GM11168 (cell line): ENCODE data around the gene ATP2B2.

Experiments
- in situ Hi-C: fragments of 300-500 bp; cut with MboI; formaldehyde crosslinking; loops from one replicate; pipeline ENCODE4 v1.12.0; 2022; ENCODE audit warnings: low sequenced_read_pairs; ENCODE audit not compliant: unreplicated experiment

ATP2B2 gene

GRCh38 chr3:10356461-10356981, 148.9 kb downstream of the ATP2B2 start:
- in situ Hi-C loops, result no loop called here

DNA sequence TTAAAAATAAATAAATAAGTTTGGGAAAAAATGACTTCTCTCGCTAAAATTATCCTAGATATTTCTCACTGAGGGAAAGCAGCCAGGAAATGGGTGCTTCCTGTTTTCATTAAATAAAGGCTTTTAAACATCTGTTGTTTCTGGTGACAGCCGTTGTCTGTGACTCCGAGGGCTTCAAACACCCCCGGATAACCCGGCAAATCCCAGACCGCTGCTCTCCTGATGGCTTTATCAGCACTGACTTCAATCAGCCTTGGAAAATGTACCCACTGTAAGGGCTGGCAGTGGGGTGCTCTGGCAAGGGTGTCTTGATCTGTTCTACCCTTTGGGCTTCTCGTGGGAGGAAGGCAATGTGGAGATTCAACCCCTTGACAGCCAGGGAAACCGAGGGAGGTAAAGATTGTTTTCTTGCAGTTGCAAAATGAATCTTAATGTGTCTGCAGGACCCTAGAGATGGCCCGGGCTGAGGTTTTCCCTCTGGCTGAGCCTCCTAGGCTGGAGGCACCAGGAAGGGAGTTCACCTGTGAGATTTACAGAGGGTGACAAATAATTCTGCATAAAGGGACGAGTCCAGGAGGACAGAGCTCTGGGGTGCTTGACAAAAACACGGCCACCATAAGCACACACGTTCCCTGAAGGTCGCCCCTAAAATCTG, 150.9 kb downstream of the ATP2B2 start:
- in situ Hi-C loops, result no loop called here

DNA sequence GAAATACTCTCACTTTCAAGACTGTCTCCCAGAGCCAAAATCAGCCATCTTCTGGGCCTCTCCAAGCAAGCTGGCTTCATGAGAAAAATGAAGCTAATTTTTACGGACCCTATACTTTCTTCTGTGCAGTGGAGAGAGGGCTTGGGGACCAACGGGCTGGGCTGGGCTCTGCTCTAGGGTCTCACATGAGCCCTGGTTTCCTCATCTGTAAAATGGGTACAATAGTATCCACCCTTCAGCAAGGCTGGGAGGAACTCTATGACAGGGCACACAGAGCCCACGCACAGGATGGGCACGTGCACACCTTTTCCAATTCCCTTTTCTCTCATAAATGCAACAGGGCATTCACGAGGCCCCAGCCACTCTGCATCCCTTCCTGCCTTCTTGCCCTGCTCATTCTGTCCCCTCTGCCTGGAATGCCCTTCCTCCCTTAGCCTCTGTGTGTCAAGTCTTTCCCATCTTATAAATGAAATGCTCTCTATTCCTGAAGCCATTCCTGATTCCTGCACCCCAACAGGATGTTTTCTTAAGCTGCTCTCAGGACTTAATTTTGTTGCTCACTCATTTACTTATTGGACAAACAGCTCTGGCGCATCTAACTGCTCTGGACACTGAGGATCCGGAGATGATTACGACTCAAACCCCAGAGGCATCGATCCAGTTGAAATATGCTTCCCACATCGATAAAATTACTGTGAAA, 151.6 kb downstream of the ATP2B2 start:
- in situ Hi-C loops, result no loop called here

GRCh38 chr3:10353160-10353559, 152.2 kb downstream of the ATP2B2 start:
- in situ Hi-C loops, result no loop called here

DNA sequence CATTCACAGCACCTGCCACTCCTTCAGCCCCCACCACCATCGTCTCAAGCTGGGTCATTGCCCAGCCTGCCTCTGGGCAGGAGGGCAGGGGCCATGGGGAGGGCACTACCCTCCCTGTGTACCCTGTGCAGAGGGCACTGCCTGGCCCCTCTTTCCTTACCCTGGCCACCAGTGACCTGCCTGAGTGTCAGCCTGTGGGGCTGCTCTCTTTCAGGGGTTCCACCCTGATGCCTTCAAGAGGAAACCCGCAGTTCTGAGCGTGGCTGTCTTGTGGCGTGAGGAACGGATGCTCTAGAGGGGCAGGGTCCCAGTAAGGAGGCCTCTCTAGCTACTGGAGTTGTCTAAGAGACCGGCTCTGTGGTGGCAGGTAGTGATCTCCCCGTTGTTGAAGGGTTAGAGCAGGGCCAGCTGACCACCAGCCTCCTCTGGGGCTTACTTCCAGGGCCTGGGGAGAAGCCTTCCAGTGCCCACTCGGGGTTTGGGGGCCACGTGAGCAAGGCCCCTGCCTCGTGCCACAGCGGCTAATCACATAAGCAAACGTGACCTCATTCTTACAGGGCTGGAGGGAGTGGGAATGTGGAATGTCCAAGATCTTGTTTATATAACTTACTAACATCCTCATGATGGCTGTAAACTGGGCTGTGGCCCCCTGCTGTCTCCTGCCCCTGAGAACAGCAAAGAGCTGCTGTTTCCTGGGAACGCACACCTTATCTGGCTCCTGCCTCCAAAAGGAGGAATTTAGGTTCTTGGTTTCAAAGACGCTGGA, 153.1 kb downstream of the ATP2B2 start:
- in situ Hi-C loops, result no loop called here

DNA sequence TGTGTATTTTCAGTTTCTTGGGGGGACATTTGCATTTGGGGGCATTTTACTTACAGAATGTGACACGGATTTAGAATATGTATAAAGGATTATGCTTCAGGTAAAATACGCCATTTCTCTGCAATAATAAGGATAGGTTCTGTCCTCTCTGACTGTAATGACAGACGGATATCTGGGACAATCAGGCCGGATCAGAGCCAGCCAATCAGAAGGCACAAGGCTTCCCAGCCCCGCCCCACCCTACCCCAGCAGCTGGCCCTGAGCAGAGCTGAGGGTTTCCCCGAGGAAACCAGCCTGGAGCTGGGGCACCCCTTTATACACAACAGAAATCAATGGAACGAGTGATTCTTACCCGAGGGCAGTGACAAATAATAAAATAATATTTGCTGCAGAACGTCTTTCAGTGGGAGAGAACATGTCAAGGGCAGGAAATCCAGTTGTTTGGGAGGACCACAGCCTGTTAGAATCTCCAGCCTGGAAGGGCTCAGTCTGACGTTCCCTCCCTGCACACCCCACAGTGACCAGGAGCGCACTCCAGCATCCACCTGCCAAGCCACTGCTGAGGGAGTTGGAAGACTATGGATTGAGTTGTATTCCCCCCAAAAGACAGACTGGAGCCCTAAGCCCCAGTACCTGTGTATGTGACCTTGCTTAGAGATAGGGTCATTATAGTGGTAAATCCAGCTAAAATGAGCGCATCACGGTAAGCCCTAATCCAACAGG, 154.2 kb downstream of the ATP2B2 start:
- in situ Hi-C loops, result no loop called here

DNA sequence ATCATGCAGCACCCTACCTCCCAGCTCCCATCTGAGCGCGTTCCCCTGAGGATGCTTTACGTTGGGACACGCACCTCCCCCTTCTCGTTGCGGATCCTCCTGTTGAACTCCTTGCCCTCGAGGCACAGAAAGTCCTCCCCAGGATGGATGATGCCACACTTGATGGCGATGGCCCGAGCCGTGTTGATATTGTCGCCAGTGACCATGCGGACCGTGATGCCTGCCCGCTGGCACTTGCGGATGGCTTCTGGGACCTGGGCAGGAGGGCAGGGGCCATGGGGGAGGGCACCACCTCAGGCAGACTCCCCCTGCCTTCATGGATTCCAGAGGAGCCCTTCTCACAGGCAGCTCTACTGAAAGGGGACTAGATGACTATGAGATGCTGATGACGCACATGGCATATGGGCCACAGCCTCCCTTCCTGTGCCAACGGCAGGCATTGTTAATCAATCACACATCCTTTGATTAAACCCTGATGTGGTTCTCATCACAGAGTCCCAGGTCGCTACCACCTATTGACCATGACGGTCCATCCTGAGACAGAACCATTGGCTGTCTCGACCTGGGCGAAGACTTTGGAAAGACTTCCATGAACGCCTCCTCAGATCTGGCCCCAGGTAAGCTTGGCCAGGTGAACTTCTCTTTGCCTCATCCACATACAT, 154.9 kb downstream of the ATP2B2 start:
- in situ Hi-C loops, result no loop called here

GRCh38 chr3:10349801-10350200, 155.6 kb downstream of the ATP2B2 start:
- in situ Hi-C loops, result loop anchor here (10.0 kb wide), 1 partner anchor 395 kb away; no protein-coding TSS in a partner anchor

DNA sequence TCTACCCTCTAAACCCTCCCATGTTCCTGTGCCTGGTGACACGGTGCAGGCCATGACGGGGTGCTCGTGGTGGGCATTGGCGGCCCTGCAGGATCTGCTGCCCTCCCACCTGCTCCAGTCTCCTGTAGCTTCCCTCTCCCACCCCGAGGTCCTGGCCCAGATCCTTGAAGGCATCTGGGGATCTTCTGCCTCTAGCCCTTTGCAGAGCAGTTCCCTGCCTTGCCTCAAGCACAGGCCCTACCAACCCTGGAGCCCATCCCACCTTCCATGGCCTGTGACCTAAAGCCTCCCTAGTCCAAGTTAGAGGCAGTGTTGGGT, 157.0 kb downstream of the ATP2B2 start:
- in situ Hi-C loops, result loop anchor here (10.0 kb wide), 1 partner anchor 396 kb away; no protein-coding TSS in a partner anchor

- in situ Hi-C loops, result loop anchor here (10.0 kb wide), 1 partner anchor 397 kb away; no protein-coding TSS in a partner anchor
These were observed 157.6 kb downstream of the ATP2B2 start for GRCh38 chr3:10347648-10348403.

GRCh38 chr3:10345911-10346310, 159.5 kb downstream of the ATP2B2 start:
- in situ Hi-C loops, result loop anchor here (10.0 kb wide), 1 partner anchor 399 kb away; no protein-coding TSS in a partner anchor

GRCh38 chr3:10344944-10345575, 160.3 kb downstream of the ATP2B2 start:
- in situ Hi-C loops, result loop anchor here (10.0 kb wide), 1 partner anchor 400 kb away; no protein-coding TSS in a partner anchor

DNA sequence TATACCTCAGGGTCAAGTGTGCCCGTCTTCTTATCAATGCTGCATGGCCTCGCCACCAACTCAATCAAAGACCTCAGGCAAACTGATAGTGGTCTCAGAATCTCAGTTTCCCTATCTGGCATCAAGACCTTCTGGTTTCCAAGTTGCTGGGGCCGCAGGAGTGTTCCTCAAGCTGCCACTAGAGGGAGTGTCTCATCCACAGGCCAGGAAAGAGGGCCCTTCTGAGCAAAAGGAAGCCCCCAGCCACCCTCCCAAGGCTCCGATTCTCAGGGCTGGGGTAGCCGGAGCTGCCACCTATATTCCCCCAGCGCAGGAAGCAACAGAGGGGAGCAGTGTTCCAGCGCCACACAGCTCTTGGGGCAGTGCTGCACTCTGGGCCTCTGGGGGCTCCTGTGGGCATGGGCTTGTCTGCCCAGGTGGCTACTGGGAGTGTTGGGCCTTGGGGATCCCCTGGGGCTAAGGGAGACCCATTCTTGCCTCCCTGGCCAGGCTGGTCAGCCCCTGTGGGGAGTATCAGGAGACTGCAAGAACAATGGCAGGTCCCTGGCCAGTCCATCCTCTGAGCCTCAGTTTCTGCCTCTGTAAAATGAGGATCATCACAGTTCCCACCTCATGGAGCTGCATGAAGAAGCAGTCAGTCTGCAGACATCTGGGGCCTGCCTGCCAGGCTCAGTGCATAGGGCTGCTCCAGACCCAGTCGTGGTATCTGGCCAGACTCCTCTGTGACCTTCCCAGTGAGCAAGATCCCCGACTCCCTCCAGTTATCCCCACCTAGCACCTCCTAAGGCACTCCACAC, 161.0 kb downstream of the ATP2B2 start:
- in situ Hi-C loops, result loop anchor here (10.0 kb wide), 1 partner anchor 400 kb away; no protein-coding TSS in a partner anchor

- in situ Hi-C loops, result loop anchor here (10.0 kb wide), 1 partner anchor 401 kb away; no protein-coding TSS in a partner anchor
These were observed 161.9 kb downstream of the ATP2B2 start for GRCh38 chr3:10343526-10343925.

DNA sequence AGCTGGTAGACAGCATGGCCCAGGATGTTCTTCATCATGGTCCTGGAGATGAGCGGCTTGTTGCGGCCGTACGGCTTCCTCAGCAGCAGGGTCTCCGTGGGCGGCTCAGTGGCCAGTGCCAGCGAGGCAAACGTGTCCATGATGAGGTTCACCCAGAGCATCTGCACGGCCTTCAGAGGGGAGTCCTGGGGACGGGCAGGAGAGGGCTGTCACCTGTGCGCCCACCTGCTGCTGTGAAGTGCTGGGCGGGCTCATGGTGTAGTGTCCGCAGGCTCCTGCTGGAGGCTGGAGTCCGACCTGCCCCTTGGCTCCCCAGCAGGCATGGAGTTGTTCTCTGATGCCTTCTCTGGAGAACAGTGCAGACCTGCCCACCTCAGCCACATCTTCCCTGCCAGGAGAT, 162.6 kb downstream of the ATP2B2 start:
- in situ Hi-C loops, result loop anchor here (10.0 kb wide), 1 partner anchor 402 kb away; no protein-coding TSS in a partner anchor

DNA sequence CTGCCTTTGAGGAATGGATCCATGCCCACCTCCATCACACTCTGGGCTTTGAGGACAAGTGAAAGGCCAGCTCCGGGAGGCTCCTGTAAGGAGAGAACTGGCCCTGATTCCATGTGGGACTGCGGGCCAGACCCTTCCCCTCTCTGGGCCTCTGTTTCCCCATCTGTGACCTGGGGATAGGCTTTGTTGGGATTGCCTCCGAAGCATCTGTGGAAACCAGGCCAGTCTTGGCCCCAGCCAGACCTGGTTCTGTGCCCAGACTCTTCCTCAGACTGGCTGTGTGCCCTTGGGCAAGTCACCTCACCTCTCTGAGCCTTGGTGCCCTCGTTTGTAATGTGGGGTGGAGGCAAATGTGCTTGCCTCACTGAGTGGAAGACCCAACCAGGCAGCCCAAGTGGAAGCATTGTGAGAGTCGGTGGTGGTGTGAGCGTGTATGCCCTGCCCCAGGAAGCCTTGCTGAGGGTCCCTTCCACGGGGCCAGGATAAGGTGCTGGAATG, 163.4 kb downstream of the ATP2B2 start:
- in situ Hi-C loops, result loop anchor here (10.0 kb wide), 1 partner anchor 403 kb away; no protein-coding TSS in a partner anchor

GRCh38 chr3:10340476-10340875, 164.9 kb downstream of the ATP2B2 start:
- in situ Hi-C loops, result loop anchor here (10.0 kb wide), 1 partner anchor 404 kb away; no protein-coding TSS in a partner anchor
